ENCODE measurements around the gene CD28.
"Not testable (repeated sequence)": the region's sequence is repeated elsewhere in the genome, so short reads cannot be mapped to it uniquely, and the experiment has no call there.

The CD28 gene

DNA sequence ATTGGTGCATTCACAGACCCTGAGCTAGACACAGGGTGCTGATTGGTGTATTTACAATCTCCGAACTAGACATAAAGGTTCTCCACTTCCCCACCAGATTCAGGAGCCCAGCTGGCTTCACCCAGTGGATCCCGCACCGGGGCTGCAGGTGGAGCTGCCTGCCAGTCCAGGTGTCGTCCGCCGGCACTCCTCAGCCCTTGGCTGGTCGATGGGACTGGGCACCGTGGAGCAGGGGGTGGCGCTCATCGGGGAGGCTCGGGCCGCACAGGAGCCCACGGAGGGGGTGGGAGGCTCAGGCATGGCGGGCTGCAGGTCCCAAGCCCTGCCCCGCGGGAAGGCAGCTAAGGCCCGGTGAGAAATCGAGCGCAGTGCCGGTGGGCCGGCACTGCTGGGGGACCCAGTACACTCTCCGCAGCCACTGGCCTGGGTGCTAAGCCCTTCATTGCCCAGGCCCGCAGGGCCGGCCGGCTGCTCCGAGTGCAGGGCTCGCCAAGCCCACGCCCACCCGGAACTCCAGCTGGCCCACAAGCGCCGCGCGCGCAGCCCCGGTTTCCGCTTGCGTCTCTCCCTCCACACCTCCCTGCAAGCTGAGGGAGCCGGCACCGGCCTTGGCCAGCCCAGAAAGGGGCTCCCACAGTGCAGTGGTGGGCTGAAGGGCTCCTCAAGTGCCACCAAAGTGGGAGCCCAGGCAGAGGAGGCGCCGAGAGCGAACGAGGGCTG lies 79.1 kb downstream of the CD28 start:
- DNase-seq: not testable (repeated sequence)

DNA sequence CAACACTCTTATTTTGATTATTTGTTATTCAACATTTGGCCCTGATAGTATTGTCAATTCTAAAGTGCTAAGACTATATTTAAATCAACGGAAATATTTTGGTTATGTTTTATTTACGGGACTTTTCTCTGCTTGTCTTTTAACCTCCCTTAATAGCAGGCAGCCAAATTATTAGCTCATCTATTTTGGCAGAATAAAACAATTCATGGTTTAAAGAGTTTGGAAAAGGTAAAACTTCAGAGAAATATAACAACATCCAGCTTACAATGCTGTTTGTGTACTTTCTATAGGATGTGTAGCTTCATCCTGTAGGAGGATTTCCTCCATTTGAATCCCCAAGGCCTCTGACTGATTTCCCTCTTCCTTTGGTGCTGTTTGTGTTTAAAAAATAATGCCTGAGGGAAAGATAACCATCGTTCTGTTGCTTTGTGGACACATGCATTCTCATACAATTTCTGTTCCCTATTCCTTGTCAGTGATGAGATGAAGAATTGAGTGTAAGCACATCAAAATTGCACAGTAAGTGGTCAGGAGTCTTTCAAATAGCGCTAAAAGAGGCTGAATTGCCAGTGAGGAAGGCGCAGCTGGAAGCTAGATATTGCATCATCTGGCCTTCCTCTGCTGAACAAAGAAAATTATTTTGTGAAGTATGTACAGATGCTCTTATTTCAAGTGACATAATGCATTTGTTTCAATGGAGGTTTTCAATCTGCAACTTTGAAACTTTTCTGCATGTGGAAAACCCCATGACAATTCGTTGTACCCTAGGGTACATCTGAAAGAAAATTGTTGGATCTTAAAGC lies 80.3 kb downstream of the CD28 start:
- DNase-seq: no peak

DNA sequence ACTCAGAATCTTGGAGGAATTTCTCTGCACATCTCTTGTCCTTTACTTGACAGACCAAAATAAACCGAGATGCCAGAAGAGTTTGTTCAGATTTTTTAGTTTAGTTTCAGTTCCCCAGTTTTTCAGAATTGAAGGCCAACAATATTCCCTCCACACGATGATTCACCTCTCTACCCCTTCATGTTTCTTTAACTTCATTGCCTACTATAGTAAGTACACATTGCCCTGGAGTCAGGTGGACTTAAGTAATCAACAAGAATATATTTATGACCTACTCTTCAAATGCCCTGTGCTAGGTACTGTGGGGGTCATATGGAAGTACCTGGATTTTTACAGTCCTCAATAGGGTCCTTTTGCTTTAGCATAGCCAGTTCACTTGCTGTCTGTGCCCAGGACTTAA lies 81.5 kb downstream of the CD28 start:
- DNase-seq: no peak
